GM21825 (cell line): Measurements from ENCODE around the gene BDH1.
"Not testable (repeated sequence)": the region's sequence is repeated elsewhere in the genome, so short reads cannot be mapped to it uniquely, and the experiment has no call there.

Experiments used
- ATAC-seq: cut with Tn5 transposase; IDR thresholded peaks from one replicate; pipeline ENCODE4 v1.9.1; 2021; ENCODE audit warnings: mild to moderate bottlenecking, moderate library complexity; ENCODE audit not compliant: unreplicated experiment

The BDH1 gene

GRCh38 chr3:197578376-197578775 lies 22.6 kb upstream of the BDH1 start:
- no peak for ATAC-seq

DNA sequence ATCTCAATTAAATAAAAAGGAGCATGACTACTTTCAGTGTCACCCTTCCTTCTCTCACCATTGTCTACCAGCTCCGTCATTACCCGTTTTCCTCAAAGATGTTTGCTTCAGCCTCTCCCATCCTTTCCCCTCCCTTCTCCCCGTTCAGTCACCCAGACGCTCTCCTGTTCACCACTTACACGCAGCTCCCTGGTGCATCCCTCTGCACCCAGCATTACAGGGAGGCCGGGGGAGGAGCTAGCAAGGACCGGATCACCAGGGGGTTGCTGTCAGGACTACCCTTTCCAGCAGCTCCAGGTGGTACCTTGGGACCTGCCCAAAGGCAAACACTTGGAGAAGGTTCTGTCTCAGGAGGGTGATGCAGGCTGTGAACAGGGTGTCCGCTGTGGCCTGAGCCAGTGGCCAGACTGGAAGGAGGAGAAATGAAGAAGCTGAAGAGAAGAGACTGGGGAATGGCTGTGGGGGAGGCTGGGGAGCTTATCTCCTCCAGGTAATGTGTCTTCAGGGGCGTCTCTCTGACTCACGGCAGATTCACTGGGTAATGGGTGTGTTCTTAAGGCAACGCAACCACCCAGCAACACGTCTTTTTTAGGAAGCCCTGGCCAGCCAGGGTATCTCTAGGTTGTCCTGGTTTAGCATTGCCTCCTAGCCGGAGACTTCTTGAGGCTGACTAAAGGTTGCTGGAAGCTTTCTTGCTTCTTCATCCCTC lies 21.8 kb upstream of the BDH1 start:
- no peak for ATAC-seq

DNA sequence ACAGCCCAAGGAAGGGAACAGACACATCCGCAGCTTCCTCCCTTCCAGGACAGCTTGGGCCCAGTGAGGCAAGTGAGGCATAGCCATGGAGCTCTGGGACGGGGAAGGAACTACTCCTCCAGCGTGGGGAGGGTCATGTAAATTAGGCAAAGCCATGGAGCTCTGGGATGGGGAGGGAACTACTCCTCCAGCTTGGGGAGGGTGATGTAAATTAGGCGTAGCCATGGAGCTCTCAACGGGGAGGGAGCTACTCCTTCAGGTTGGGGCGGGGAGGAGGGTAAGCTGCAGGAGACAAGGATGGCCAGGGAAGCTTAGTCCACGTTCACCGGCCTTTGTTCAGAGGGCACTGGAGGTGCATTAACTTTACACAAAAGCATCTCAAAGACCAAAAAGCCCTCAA lies 21.1 kb upstream of the BDH1 start:
- no peak for ATAC-seq

DNA sequence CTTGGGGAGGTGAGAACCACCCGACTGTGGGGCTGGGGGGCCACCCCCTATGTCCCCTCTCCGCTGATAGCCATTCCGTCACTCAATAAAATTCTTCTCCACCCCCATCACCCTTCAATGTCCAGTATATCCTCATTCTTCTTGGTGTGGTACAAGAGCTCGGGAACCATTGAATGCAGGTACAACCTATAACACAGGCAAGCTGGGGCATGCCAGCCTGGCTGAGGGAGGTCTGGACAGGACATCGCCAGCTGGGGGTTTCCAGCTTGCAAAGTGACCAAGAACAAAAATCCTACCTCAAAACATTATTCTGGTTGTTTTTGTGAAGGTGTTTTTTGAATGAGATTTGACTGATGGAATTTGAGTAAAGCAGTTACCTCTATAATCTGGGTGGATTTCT lies 19.6 kb upstream of the BDH1 start:
- no peak for ATAC-seq

DNA sequence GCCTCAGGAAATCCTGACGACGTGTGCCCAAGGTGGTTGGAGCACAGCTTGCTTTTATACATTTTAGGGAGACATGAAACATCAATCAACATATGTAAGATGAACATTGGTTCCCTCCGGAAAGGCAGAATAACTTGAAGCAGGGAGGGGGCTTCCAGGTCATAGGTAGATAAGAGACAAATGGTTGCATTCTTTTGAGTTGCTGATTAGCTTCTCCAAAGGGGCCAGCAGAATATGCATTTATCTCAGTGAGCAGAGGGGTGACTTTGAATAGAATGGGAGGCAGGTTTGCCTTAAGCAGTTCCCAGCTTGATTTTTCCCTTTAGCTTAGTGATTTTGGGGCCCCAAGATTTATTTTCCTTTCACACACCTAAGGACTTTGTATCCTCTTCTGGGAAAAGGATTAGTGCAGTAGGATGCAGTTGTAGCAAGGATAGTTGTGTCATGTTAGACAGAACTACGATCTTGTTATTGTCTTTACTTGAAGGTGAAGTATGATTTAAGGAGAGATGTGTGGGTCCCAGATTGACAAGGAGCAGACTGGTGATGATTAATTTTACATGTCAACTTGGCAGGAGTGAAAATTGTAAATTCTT lies 18.7 kb upstream of the BDH1 start:
- ATAC-seq: not testable (repeated sequence)

DNA sequence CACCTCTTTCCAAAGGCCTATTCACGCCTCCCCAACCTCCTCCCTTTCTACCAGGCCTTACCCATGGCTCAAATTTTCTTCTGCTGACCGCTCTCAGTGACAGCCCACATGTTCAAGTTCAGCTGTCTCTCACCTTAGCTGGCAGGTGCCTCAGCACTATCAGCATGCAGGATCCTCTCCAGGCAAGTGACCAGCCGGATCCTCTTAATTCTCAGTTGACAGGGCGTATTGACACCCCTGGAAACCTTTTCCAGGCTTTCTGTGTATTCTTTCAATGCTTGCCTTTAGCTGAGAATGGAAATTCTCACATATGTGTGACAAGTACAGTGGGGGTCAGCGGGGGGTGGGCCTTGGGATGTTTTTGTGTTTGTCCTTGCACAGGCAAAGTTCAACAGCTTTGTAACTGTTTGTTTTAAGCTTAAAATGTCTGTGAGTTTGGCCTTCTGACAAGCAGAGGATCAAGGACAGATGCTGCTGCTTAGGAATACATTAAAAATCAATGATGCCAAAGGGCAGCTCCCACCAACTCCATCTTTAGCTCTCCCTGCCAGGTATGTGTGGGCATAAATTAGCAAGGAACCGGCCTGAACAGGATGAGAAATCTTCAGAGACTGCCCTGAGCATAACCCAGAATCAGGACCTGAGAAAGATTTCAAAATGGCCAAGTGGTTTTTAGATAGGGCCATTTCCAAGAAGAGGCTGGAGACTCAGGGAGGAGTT lies 17.4 kb upstream of the BDH1 start:
- ATAC-seq: no peak

DNA sequence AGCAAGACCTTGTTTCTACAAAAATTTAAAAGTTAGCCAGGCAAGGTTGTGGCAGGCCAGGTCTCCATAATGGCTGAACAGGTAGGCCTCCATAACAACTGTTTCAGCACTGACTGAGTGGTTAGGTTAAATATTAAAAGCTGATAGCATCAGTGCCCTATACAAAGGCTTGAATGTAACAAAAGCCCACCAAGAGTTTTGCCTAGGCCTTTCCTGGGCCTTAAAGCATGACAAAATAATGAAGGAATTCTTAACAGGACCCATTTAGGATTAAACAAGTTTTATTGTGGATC lies 16.1 kb upstream of the BDH1 start:
- not testable (repeated sequence) for ATAC-seq

GRCh38 chr3:197571074-197571879 lies 15.5 kb upstream of the BDH1 start:
- ATAC-seq: not testable (repeated sequence)

DNA sequence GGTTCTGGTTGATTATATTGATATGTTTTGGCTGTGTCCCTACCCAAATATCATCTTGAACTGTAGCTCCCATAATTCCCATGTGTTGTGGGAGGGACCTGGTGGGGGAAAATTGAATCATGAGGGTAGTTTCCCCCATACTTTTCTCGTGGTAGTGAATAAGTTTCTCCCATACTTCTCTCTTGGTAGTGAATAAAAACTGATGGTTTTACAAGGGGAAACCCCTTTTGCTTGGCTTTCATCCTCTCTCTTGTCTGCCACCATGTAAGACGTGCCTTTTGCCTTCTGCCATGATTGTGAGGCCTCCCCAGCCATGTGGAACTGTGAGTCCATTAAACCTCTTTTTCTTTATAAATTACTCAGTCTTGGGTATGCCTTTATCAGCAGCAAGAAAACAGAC lies 13.7 kb upstream of the BDH1 start:
- not testable (repeated sequence) for ATAC-seq

- ATAC-seq: no peak
Observed at GRCh38 chr3:197567904-197568681, 12.3 kb upstream of the BDH1 start.

- ATAC-seq: not testable (repeated sequence)
Observed at GRCh38 chr3:197566155-197566554, 10.4 kb upstream of the BDH1 start.

DNA sequence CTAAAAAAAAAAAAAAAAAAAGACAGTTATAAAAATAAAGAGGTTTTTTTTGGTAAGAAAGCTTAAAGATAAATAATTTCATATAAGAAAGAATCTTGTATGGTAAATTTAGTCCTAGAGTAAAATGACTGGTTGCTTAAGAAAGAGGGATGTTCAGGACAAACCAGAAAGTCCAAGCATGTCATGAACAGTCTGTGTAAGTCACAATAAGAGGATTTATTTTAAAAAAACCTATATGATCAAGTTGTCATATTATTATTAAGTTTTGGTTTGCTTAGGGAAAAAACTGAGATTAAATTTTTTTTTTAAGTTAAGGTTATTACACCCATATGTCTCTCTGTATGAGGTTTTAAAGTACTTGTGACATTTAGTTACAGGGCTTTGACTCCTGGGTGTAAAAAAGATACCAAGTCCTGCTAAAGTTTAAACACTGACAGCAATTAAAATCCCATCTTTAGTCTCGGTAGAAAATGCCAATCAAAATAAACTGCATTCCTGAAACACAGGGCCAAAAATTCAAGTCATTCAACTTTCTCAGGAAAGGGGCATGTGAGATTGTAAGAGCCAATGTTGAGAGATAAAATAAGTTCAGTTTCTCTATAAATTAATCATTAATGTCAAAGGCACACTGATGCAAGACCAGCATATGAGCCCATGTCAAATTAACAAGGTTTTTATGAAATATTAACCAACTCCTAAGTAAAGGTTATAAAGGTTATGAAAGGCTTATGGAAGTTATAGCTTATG lies 8.5 kb upstream of the BDH1 start:
- ATAC-seq: no peak

DNA sequence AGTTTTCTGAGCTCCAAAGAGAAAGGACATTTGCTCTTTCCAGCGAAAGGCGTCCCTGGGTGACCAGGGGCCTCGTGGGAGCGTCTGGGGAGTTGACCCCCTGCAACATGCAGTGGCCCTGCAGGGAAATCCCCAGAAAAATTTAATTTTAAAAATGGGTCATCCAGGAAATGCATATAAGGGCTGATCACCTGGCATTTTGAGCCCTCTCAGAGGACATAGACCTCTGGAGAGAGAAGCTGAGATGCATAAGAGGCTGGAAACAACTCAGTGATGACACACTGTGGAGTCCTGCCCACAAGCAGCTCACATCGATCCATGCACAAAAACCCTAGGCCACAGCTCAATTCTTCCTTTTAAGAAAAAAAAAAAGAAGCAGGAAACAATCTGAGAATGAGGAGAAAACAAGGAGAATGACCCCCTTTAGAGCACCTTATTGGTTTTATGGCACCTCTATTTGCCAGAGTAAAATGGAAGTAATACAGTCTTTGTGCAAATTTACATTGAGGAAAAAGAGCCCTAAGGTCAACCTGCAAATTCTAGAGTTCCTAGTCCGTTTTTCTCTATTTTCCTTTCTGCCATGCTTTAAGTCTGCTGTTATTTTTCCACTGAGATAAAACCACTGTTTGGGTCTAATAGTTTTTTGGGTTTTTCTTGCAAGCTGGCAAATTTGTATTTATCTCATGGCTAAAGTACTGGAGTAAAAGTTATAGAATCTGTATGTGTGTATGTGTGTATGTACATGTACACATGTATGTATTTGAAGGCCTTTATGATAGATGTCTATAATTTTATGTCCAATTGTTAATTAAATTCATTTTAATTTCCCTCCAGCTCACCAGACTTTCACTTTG lies 6.9 kb upstream of the BDH1 start:
- ATAC-seq: no peak

GRCh38 chr3:197561926-197562325 lies 6.2 kb upstream of the BDH1 start:
- ATAC-seq: no peak

DNA sequence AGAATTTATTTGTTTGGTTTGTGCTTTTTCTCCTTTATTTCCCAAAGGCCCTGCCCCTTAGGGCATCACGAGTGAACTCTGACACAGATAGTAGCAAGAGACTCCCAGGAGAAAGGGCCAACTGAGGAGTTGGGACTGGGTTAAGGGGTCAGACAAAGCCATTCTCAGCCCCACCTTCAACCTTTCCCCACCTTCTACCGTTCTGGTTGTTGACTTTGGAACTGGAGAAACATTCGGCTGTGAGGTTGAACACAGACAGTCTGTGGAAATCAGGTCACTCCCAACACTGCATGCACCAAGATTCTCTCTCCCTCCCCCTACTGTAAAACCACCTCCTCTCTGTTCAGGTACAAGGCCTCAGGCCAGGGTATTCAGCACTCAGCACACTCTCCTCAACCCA lies 3.9 kb upstream of the BDH1 start:
- no peak for ATAC-seq

GRCh38 chr3:197554562-197555280 lies 1.0 kb downstream of the BDH1 start:
- peak; percentile 96 for ATAC-seq

GRCh38 chr3:197554196-197554561 lies 1.6 kb downstream of the BDH1 start:
- no peak for ATAC-seq

GRCh38 chr3:197552198-197552597 lies 3.6 kb downstream of the BDH1 start:
- no peak for ATAC-seq

DNA sequence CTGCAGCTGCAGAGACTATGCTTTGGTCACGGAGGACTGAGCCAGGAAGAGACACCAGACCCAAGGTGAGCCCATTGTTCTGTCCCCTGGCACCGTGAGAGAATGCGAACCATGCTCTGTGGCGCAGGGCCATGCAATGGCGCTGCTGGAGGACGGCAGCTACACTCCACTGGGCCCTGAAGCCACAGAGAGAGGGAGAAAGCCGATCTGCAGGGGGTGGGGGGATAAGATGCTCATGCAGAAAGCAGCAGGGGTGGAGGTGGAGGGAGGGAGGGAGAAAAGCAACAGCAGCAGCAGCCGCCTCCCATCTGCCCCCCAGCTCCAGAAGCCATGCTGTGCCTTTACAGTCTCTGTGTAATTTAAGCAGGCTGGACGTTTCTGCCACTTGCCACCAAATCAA lies 5.3 kb downstream of the BDH1 start:
- ATAC-seq: no peak
